Loucy (cell line): ENCODE data around the gene DPEP3.
"Not testable (repeated sequence)": the region's sequence is repeated elsewhere in the genome, so short reads cannot be mapped to it uniquely, and the experiment has no call there.

ENCODE experiments used
- EZH2phosphoT487 ChIP-seq: fragments of 200-600 bp; IDR thresholded peaks from 2 replicates; pipeline ENCODE4 v1.6.1; 2018; ENCODE audit warnings: antibody characterized with exemption, mild to moderate bottlenecking, moderate library complexity, borderline replicate concordance
- TF ChIP-seq, protein P1 (sequence below): fragments of 200-600 bp; sonication (generic); conservative IDR thresholded peaks from 2 replicates; pipeline ENCODE4 v1.5.1; 2014; ENCODE audit warnings: mild to moderate bottlenecking, antibody characterized with exemption, low read length

DNA sequence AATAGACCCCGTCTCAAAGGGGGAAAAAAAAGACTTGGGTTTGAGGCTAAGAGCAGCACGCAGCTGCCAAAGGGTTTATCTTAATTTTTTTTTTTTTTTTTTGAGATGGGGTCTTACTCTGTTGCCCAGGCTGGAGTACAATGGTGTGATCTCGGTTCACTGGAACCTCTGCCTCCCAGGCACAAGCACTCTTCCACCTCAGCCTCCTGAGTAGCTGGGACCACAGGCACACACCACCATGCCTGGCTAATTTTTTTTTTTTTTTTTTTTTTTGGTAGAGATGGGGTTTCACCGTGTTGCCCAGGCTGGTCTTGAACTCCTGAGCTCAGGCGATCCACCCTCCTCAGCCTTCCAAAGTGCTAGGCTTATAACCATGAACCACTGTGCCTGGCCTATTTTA, 42.6 kb downstream of the DPEP3 start:
- TF ChIP-seq, protein P1, sequence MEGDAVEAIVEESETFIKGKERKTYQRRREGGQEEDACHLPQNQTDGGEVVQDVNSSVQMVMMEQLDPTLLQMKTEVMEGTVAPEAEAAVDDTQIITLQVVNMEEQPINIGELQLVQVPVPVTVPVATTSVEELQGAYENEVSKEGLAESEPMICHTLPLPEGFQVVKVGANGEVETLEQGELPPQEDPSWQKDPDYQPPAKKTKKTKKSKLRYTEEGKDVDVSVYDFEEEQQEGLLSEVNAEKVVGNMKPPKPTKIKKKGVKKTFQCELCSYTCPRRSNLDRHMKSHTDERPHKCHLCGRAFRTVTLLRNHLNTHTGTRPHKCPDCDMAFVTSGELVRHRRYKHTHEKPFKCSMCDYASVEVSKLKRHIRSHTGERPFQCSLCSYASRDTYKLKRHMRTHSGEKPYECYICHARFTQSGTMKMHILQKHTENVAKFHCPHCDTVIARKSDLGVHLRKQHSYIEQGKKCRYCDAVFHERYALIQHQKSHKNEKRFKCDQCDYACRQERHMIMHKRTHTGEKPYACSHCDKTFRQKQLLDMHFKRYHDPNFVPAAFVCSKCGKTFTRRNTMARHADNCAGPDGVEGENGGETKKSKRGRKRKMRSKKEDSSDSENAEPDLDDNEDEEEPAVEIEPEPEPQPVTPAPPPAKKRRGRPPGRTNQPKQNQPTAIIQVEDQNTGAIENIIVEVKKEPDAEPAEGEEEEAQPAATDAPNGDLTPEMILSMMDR: not testable (repeated sequence)
- TF ChIP-seq EZH2phosphoT487: not testable (repeated sequence)
